ENCODE results near the gene ANXA2R.
"Not testable (repeated sequence)": the region's sequence is repeated elsewhere in the genome, so short reads cannot be mapped to it uniquely, and the experiment has no call there.

DNA sequence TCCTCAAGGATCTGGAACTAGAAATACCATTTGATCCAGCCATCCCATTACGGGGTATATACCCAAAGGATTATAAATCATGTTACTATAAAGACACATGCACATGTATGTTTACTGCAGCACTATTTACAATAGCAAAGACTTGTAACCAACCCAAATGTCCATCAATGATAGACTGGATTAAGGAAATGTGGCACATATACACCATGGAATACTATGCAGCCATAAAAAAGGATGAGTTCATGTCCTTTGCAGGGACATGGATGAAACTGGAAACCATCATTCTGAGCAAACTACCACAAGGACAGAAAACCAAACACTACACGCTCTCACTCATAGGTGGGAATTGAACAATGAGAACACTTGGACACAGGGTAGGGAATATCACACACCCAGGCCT is 19.9 kb upstream of the ANXA2R start:
- TF ChIP-seq ARNT (IDR thresholded peaks at IDR 0.05); NFRKB (IDR thresholded peaks at IDR 0.05); FOXM1 (IDR thresholded peaks at IDR 0.05; ENCODE audit: borderline replicate concordance); SP1 (IDR thresholded peaks at IDR 0.05); TARDBP (IDR thresholded peaks at IDR 0.05); LEF1 (IDR thresholded peaks at IDR 0.05; ENCODE audit: borderline replicate concordance); FOXK2 (IDR thresholded peaks at IDR 0.05); ELF4 (IDR thresholded peaks at IDR 0.05); ZNF384 (IDR thresholded peaks at IDR 0.05); L3MBTL2 (conservative IDR thresholded peaks at IDR 0.05); BHLHE40 (IDR thresholded peaks at IDR 0.05; ENCODE audit: borderline replicate concordance); CTBP1 (IDR thresholded peaks at IDR 0.05; ENCODE audit: borderline replicate concordance): not testable (repeated sequence)
